Mesenchymal stem cell (in vitro differentiated cells and primary cell): Measurements from ENCODE around the gene CEP170B.

Experiments
- DNase-seq: peaks from one replicate; pipeline ENCODE4 v3.0.0-alpha.2; 2013
- H2AFZ ChIP-seq: one replicate; pipeline ENCODE4 v1.6.1; 2013; ENCODE audit warnings: low read depth, mild to moderate bottlenecking, control low read depth, inconsistent platforms, low read length, moderate library complexity
- H2AK5ac ChIP-seq: 2 replicates; pipeline ENCODE4 v1.6.1; 2013; ENCODE audit warnings: low read length, moderate library complexity, mild to moderate bottlenecking, inconsistent platforms; ENCODE audit not compliant: severe bottlenecking
- H2BK120ac ChIP-seq: one replicate; pipeline ENCODE4 v1.6.1; 2013; ENCODE audit warnings: low read depth, mild to moderate bottlenecking, inconsistent platforms, low read length, moderate library complexity
- H2BK12ac ChIP-seq, 2 experiments: one replicate each; pipeline ENCODE4 v1.6.1; 2013; ENCODE audit warnings: inconsistent platforms in 2 of 2, low read length in 2 of 2, mild to moderate bottlenecking in 2 of 2, moderate library complexity in 2 of 2, control low read depth in 1 of 2
- H2BK15ac ChIP-seq: one replicate; pipeline ENCODE4 v1.6.1; 2013; ENCODE audit warnings: mild to moderate bottlenecking, low read depth, inconsistent platforms; ENCODE audit not compliant: poor library complexity, severe bottlenecking
- H2BK5ac ChIP-seq: 2 replicates; pipeline ENCODE4 v1.6.1; 2013; ENCODE audit warnings: low read depth, mild to moderate bottlenecking, low read length, control low read depth, inconsistent platforms; ENCODE audit not compliant: poor library complexity, severe bottlenecking
- H3K14ac ChIP-seq, 2 experiments: one replicate each; pipeline ENCODE4 v1.6.1; 2013; ENCODE audit warnings: inconsistent platforms in 2 of 2, low read length in 2 of 2, control low read depth in 1 of 2, mild to moderate bottlenecking in 1 of 2, moderate library complexity in 1 of 2
- H3K18ac ChIP-seq, 2 experiments: one replicate each; pipeline ENCODE4 v1.6.1; 2013; ENCODE audit warnings: inconsistent platforms in 2 of 2, low read length in 2 of 2, control low read depth in 1 of 2, low read depth in 1 of 2, mild to moderate bottlenecking in 1 of 2
- H3K23ac ChIP-seq, 2 experiments: one replicate each; pipeline ENCODE4 v1.6.1; 2013; ENCODE audit warnings: inconsistent platforms in 2 of 2, low read length in 2 of 2, mild to moderate bottlenecking in 2 of 2, moderate library complexity in 2 of 2, control low read depth in 1 of 2
- H3K27ac ChIP-seq: 2 replicates; pipeline ENCODE4 v1.5.1; 2013; ENCODE audit warnings: mild to moderate bottlenecking, moderate library complexity, low read length, control low read depth, inconsistent platforms; ENCODE audit not compliant: poor library complexity, severe bottlenecking
- H3K27me3 ChIP-seq, 2 experiments: 2 replicates each; pipeline versions ENCODE4 v1.6.1 to v1.7.0; 2013; ENCODE audit warnings: low read length in 2 of 2, mild to moderate bottlenecking in 2 of 2, moderate library complexity in 2 of 2, control low read depth in 1 of 2, inconsistent platforms in 1 of 2; ENCODE audit not compliant: control insufficient read depth in 1 of 2, insufficient read depth in 1 of 2
- H3K36me3 ChIP-seq, 2 experiments: 2 replicates each; pipeline versions ENCODE4 v1.6.1 to v1.7.0; 2013; ENCODE audit warnings: low read length in 2 of 2, control low read depth in 1 of 2, inconsistent platforms in 1 of 2, low read depth in 1 of 2, mild to moderate bottlenecking in 1 of 2; ENCODE audit not compliant: insufficient read depth in 2 of 2, control insufficient read depth in 1 of 2
- H3K4ac ChIP-seq, 2 experiments: one replicate each; pipeline ENCODE4 v1.6.1; 2013; ENCODE audit warnings: inconsistent platforms in 2 of 2, low read length in 2 of 2, mild to moderate bottlenecking in 2 of 2, moderate library complexity in 2 of 2, control low read depth in 1 of 2, low read depth in 1 of 2
- H3K4me1 ChIP-seq: 2 replicates; pipeline ENCODE4 v1.6.1; 2013; ENCODE audit warnings: low read depth, low read length, control low read depth; ENCODE audit not compliant: control insufficient read depth, insufficient read depth
- H3K4me2 ChIP-seq: 2 replicates; pipeline ENCODE4 v1.6.1; 2013; ENCODE audit warnings: low read length, mild to moderate bottlenecking, inconsistent platforms; ENCODE audit not compliant: poor library complexity, severe bottlenecking
- H3K4me3 ChIP-seq, 2 experiments: 2 replicates each; pipeline versions ENCODE4 v1.5.1 to v1.7.0; 2013; ENCODE audit warnings: low read length in 2 of 2, mild to moderate bottlenecking in 2 of 2, control low read depth in 1 of 2, low read depth in 1 of 2; ENCODE audit not compliant: insufficient read depth in 1 of 2
- H3K79me1 ChIP-seq: replicated peaks from 2 replicates; pipeline ENCODE4 v1.6.1; 2013; ENCODE audit warnings: mild to moderate bottlenecking, control low read depth, low read length, inconsistent platforms; ENCODE audit not compliant: poor library complexity, severe bottlenecking
- H3K9ac ChIP-seq: 2 replicates; pipeline ENCODE4 v1.7.0; 2013; ENCODE audit warnings: mild to moderate bottlenecking, low read length, moderate library complexity
- H3K9me3 ChIP-seq: 2 replicates; pipeline ENCODE4 v1.7.0; 2013; ENCODE audit warnings: mild to moderate bottlenecking, low read length; ENCODE audit not compliant: control insufficient read depth
- H4K8ac ChIP-seq: one replicate; pipeline ENCODE4 v1.6.1; 2013; ENCODE audit warnings: inconsistent platforms, mild to moderate bottlenecking, low read length, moderate library complexity
- H4K91ac ChIP-seq: one replicate; pipeline ENCODE4 v1.6.1; 2013; ENCODE audit warnings: mild to moderate bottlenecking, low read length, inconsistent platforms
- WGBS: methylation state at CpG from one replicate; pipeline ENCODE4 v1.1.7; 2013; ENCODE audit warnings: mixed read lengths; 5-methylcytosine and 5-hydroxymethylcytosine counted together

Gene CEP170B

GRCh38 chr14:104937694-104938365, 72.8 kb downstream of the CEP170B start:
- peaks cover 6 to 23% of the 10 kb centered on the region in 2 experiments for H3K27me3 ChIP-seq
- H3K4me1 ChIP-seq: peaks cover 2% of the 10 kb centered on the region
- 92% methylated on average over 10 of the region's 11 CpGs for WGBS
- H2BK15ac ChIP-seq: no peak overlapping the region
- H2BK5ac ChIP-seq: no peak overlapping the region
- no peak overlapping the region for H2BK12ac ChIP-seq
- H4K91ac ChIP-seq: no peak overlapping the region
- H2AFZ ChIP-seq: no peak overlapping the region
- no peak overlapping the region for H3K27ac ChIP-seq
- H3K4me2 ChIP-seq: no peak overlapping the region
- no peak overlapping the region for H3K23ac ChIP-seq
- no peak overlapping the region for H3K4ac ChIP-seq
- no peak overlapping the region for H2AK5ac ChIP-seq
- H3K36me3 ChIP-seq: peaks cover 36 to 60% of the 10 kb centered on the region in 2 experiments
- no peak overlapping the region for H4K8ac ChIP-seq
- no peaks in the 10 kb centered on the region for H3K9me3 ChIP-seq
- H3K9ac ChIP-seq: no peak overlapping the region
- H3K18ac ChIP-seq: no peak overlapping the region
- no peak overlapping the region for H2BK120ac ChIP-seq
- no peaks in the 10 kb centered on the region for H3K79me1 ChIP-seq
- no peak for DNase-seq
- no peak overlapping the region for H3K14ac ChIP-seq
- H3K4me3 ChIP-seq: no peak overlapping the region

GRCh38 chr14:104938436-104938835, 73.4 kb downstream of the CEP170B start:
- H3K14ac ChIP-seq: no peak overlapping the region
- H3K36me3 ChIP-seq: peaks cover 38 to 61% of the 10 kb centered on the region in 2 experiments
- H3K18ac ChIP-seq: no peak overlapping the region
- peaks cover 5 to 23% of the 10 kb centered on the region in 2 experiments for H3K27me3 ChIP-seq
- no peak overlapping the region for H2BK5ac ChIP-seq
- H3K9ac ChIP-seq: no peak overlapping the region
- H3K9me3 ChIP-seq: no peaks in the 10 kb centered on the region
- no peak overlapping the region for H3K27ac ChIP-seq
- H3K4ac ChIP-seq: no peak overlapping the region
- no peak overlapping the region for H3K4me3 ChIP-seq
- 90% methylated on average over 2 of the region's 2 CpGs for WGBS
- H2BK15ac ChIP-seq: no peak overlapping the region
- no peaks in the 10 kb centered on the region for H3K4me1 ChIP-seq
- H3K79me1 ChIP-seq: no peaks in the 10 kb centered on the region
- H2AFZ ChIP-seq: no peak overlapping the region
- no peak overlapping the region for H3K4me2 ChIP-seq
- H2BK120ac ChIP-seq: no peak overlapping the region
- H2BK12ac ChIP-seq: no peak overlapping the region
- H2AK5ac ChIP-seq: no peak overlapping the region
- H4K8ac ChIP-seq: no peak overlapping the region
- DNase-seq: no peak
- H4K91ac ChIP-seq: no peak overlapping the region
- H3K23ac ChIP-seq: no peak overlapping the region

- Histone ChIP-seq H3K4me1 (no peaks in the 10 kb centered on the region), H4K91ac (no peak overlapping the region), H3K9me3 (no peaks in the 10 kb centered on the region), H3K23ac (no peak overlapping the region), H4K8ac (no peak overlapping the region), H2BK120ac (no peak overlapping the region), H3K9ac (no peak overlapping the region), H3K14ac (no peak overlapping the region), H2BK5ac (no peak overlapping the region), H3K4ac (no peak overlapping the region), H3K27ac (no peak overlapping the region), H3K4me2 (no peak overlapping the region), H2BK15ac (no peak overlapping the region), H2BK12ac (no peak overlapping the region), H3K27me3 (peaks cover 5 to 22% of the 10 kb centered on the region in 2 experiments), H2AFZ (no peak overlapping the region), H3K4me3 (no peak overlapping the region), H3K36me3 (peaks cover 41 to 66% of the 10 kb centered on the region in 2 experiments), H2AK5ac (no peak overlapping the region), H3K79me1 (no peaks in the 10 kb centered on the region), H3K18ac (no peak overlapping the region)
- no peak for DNase-seq
- 100% methylated on average over 1 of the region's 1 CpG for WGBS
Observed at GRCh38 chr14:104938960-104939359, 73.9 kb downstream of the CEP170B start.

GRCh38 chr14:104939666-104940410, 74.8 kb downstream of the CEP170B start:
- H3K4me2 ChIP-seq: no peak overlapping the region
- H3K27ac ChIP-seq: no peak overlapping the region
- H3K79me1 ChIP-seq: no peaks in the 10 kb centered on the region
- H3K4me3 ChIP-seq: no peak overlapping the region
- no peak overlapping the region for H3K18ac ChIP-seq
- no peak overlapping the region for H2AFZ ChIP-seq
- 63% methylated on average over 11 of the region's 11 CpGs for WGBS
- no peak overlapping the region for H2BK15ac ChIP-seq
- DNase-seq: no peak
- H3K9ac ChIP-seq: no peak overlapping the region
- H2BK120ac ChIP-seq: no peak overlapping the region
- H2AK5ac ChIP-seq: no peak overlapping the region
- no peak overlapping the region for H2BK5ac ChIP-seq
- peaks cover 50 to 75% of the 10 kb centered on the region in 2 experiments for H3K36me3 ChIP-seq
- no peak overlapping the region for H4K91ac ChIP-seq
- H3K4ac ChIP-seq: no peak overlapping the region
- H3K9me3 ChIP-seq: no peaks in the 10 kb centered on the region
- H3K4me1 ChIP-seq: no peaks in the 10 kb centered on the region
- no peak overlapping the region for H2BK12ac ChIP-seq
- H4K8ac ChIP-seq: no peak overlapping the region
- H3K14ac ChIP-seq: no peak overlapping the region
- no peak overlapping the region for H3K23ac ChIP-seq
- peaks cover 0 to 14% of the 10 kb centered on the region in 2 experiments for H3K27me3 ChIP-seq
